CD14-positive monocyte (primary cell): ENCODE results near the gene DRAP1. TPM values are rescaled to one million over a fixed set of nuclear protein-coding genes. Genes with fewer than 3 reads are reported as not detected.

Experiments used
- DNase-seq, 3 donors: peaks; one replicate each; pipeline ENCODE4 v3.0.0-alpha.2; 2011 to 2022
- H2AFZ ChIP-seq: 2 replicates; pipeline ENCODE4 v1.6.0; 2012; ENCODE audit warnings: mild to moderate bottlenecking, low read depth, low read length, inconsistent platforms; ENCODE audit not compliant: insufficient read depth, poor library complexity, severe bottlenecking
- H3K27ac ChIP-seq, 2 donors: 1 replicate in 1 of 2; 2 replicates in 1 of 2; pipeline ENCODE4 v1.5.1; 2012 to 2013; ENCODE audit warnings: low read length in 2 of 2, control low read depth in 1 of 2, inconsistent platforms in 1 of 2, low read depth in 1 of 2, mild to moderate bottlenecking in 1 of 2
- H3K27me3 ChIP-seq, 2 donors: one replicate each; pipeline versions ENCODE4 v1.6.0 to v1.6.1; 2011 to 2013; ENCODE audit warnings: low read length in 2 of 2; ENCODE audit not compliant: control insufficient read depth in 2 of 2, insufficient read depth in 2 of 2
- H3K36me3 ChIP-seq, 2 donors: replicated peaks in 1 of 2; 1 replicate in 1 of 2; 2 replicates in 1 of 2; pipeline versions ENCODE4 v1.5.1 to v1.6.1; 2012 to 2013; ENCODE audit warnings: low read length in 2 of 2, control low read depth in 1 of 2, inconsistent platforms in 1 of 2, mild to moderate bottlenecking in 1 of 2; ENCODE audit not compliant: insufficient read depth in 2 of 2, control insufficient read depth in 1 of 2
- H3K4me1 ChIP-seq, 2 donors: 1 replicate in 1 of 2; 2 replicates in 1 of 2; pipeline versions ENCODE4 v1.5.1 to v1.6.1; 2012 to 2013; ENCODE audit warnings: low read length in 2 of 2, control low read depth in 1 of 2, inconsistent platforms in 1 of 2, mild to moderate bottlenecking in 1 of 2, moderate library complexity in 1 of 2; ENCODE audit not compliant: insufficient read depth in 2 of 2, control insufficient read depth in 1 of 2
- H3K4me2 ChIP-seq: replicated peaks from 2 replicates; pipeline ENCODE3; 2012; ENCODE audit warnings: low read length, moderate library complexity, mild to moderate bottlenecking; ENCODE audit not compliant: poor library complexity, severe bottlenecking; ENCODE audit errors: extremely low read depth
- H3K4me3 ChIP-seq, 3 experiments: fragments of 200-600 bp in 1 of 3; sonication (generic) in 1 of 3; replicated peaks in 1 of 3; 1 replicate in 2 of 3; 2 replicates in 1 of 3; pipeline ENCODE4 v1.5.1; 2011 to 2013; ENCODE audit warnings: low read length in 3 of 3, mild to moderate bottlenecking in 3 of 3, control low read depth in 2 of 3, low read depth in 2 of 3, inconsistent platforms in 1 of 3, moderate library complexity in 1 of 3
- H3K79me2 ChIP-seq: 2 replicates; pipeline ENCODE4 v1.6.0; 2012; ENCODE audit warnings: mild to moderate bottlenecking, control low read depth, inconsistent platforms, low read length, moderate library complexity; ENCODE audit not compliant: insufficient read depth
- H3K9ac ChIP-seq: 2 replicates; pipeline ENCODE4 v1.6.0; 2017; ENCODE audit warnings: low read length, mild to moderate bottlenecking; ENCODE audit not compliant: insufficient read depth, poor library complexity, severe bottlenecking
- H3K9me3 ChIP-seq, 2 donors: replicated peaks in 1 of 2; 1 replicate in 1 of 2; 2 replicates in 1 of 2; pipeline versions ENCODE4 v1.5.1 to v1.6.1; 2012 to 2013; ENCODE audit warnings: low read length in 2 of 2, control low read depth in 1 of 2; ENCODE audit not compliant: control insufficient read depth in 1 of 2, insufficient read depth in 1 of 2
- H4K20me1 ChIP-seq: 2 replicates; pipeline ENCODE4 v1.6.0; 2012; ENCODE audit warnings: mild to moderate bottlenecking, low read length, control low read depth, moderate library complexity; ENCODE audit not compliant: insufficient read depth
- H3K27ac Mint-ChIP-seq, 7 donors: one replicate each; pipeline ENCODE4 v1.8.0; 2020; ENCODE audit warnings: mild to moderate bottlenecking in 7 of 7, mixed read lengths in 7 of 7, moderate library complexity in 6 of 7, inconsistent platforms in 2 of 7
- H3K27me3 Mint-ChIP-seq, 3 donors: one replicate each; pipeline ENCODE4 v1.8.0; 2021 to 2022; ENCODE audit warnings: low read depth in 3 of 3, mild to moderate bottlenecking in 3 of 3, mixed read lengths in 3 of 3, moderate library complexity in 3 of 3, inconsistent platforms in 1 of 3
- H3K36me3 Mint-ChIP-seq, 2 donors: one replicate each; pipeline ENCODE4 v1.8.0; 2020; ENCODE audit warnings: mixed read lengths in 2 of 2, inconsistent platforms in 1 of 2, mild to moderate bottlenecking in 1 of 2
- H3K4me1 Mint-ChIP-seq: one replicate; pipeline ENCODE4 v1.8.0; 2020; ENCODE audit warnings: mild to moderate bottlenecking, mixed read lengths
- H3K4me3 Mint-ChIP-seq, 2 donors: one replicate each; pipeline ENCODE4 v1.8.0; 2020; ENCODE audit warnings: mild to moderate bottlenecking in 2 of 2, mixed read lengths in 2 of 2, moderate library complexity in 1 of 2
- H3K9me3 Mint-ChIP-seq, 7 donors: one replicate each; pipeline ENCODE4 v1.8.0; 2020 to 2022; ENCODE audit warnings: mixed read lengths in 7 of 7, mild to moderate bottlenecking in 6 of 7, moderate library complexity in 6 of 7, inconsistent platforms in 2 of 7
- CTCF ChIP-seq: fragments of 200-600 bp; IDR thresholded peaks from one replicate; pipeline ENCODE4 v1.8.0; 2022; ENCODE audit warnings: antibody characterized with exemption, mild to moderate bottlenecking
- WGBS: methylation state at CpG from one replicate; pipeline ENCODE4 v1.1.5; 2013; ENCODE audit warnings: missing lambda C conversion rate; ENCODE audit not compliant: insufficient coverage; 5-methylcytosine and 5-hydroxymethylcytosine counted together
- intact Hi-C, 2 donors: fragments of 100-400 bp; cut with micrococcal nuclease; formaldehyde crosslinking; loops; one replicate each; pipeline versions ENCODE4 v1.15.0 to v1.15.1; 2023
- polyA plus RNA-seq, 3 donors: library from polyadenylated mRNA; depleted of rRNA in 1 of 3; unstranded in 2 of 3; stranded (reverse) in 1 of 3; fragments of 300-500 nt in 2 of 3; fragments of >200 nt in 1 of 3; fragmentation: Illumina TruSeq in 2 of 3; gene quantifications; 1 replicate in 2 of 3; 2 replicates in 1 of 3; pipeline ENCODE4 v1.2.3, GENCODE V29; 2012 to 2021

DRAP1 gene
- polyA plus RNA-seq, 3 donors = 68.3 to 97.2 (median 72.1) TPM

GRCh38 chr11:65912845-65913244, 6.4 kb upstream of the DRAP1 start:
- Mint-ChIP-seq H3K27me3 (peaks cover 0 to 6% (median 4%) of the 10 kb centered on the region in 3 donors), H3K4me1 (peaks cover 44% of the 10 kb centered on the region), H3K4me3 (no peak overlapping the region), H3K36me3 (peaks cover 6 to 8% of the 10 kb centered on the region in 2 donors), H3K9me3 (no peaks in the 10 kb centered on the region), H3K27ac (peak overlapping the region in 1 of 7 donors; percentile 77)
- H3K27ac ChIP-seq = no peak overlapping the region
- peaks cover 44 to 48% of the 10 kb centered on the region in 2 donors for H3K4me1 ChIP-seq
- H3K4me2 ChIP-seq = no peak overlapping the region
- peak in 1 of 3 donors; percentile 76 for DNase-seq
- intact Hi-C loops = no loop called here
- H3K9ac ChIP-seq = no peak overlapping the region
- no peaks in the 10 kb centered on the region for H3K27me3 ChIP-seq
- H3K79me2 ChIP-seq = peaks cover 12% of the 10 kb centered on the region
- TF ChIP-seq CTCF = no peak
- no peak overlapping the region for H2AFZ ChIP-seq
- H4K20me1 ChIP-seq = peaks cover 10% of the 10 kb centered on the region
- no peaks in the 10 kb centered on the region for H3K36me3 ChIP-seq
- no peaks in the 10 kb centered on the region for H3K9me3 ChIP-seq
- no peak overlapping the region for H3K4me3 ChIP-seq
- WGBS = 88% methylated on average over 3 of the region's 4 CpGs

GRCh38 chr11:65915101-65915820, 4.0 kb upstream of the DRAP1 start:
- Mint-ChIP-seq H3K4me3 (peak overlapping the region; percentile 68 to 73), H3K9me3 (no peaks in the 10 kb centered on the region), H3K27ac (peak overlapping the region; percentile 25 to 88 (median 83)), H3K36me3 (peaks cover 6 to 8% of the 10 kb centered on the region in 2 donors), H3K4me1 (peaks cover 54% of the 10 kb centered on the region), H3K27me3 (peaks cover 0 to 2% (median under 1%) of the 10 kb centered on the region in 3 donors)
- TF ChIP-seq CTCF = no peak
- Histone ChIP-seq H3K27ac (peak overlapping the region; percentile 48 to 85), H3K79me2 (peaks cover 31% of the 10 kb centered on the region), H2AFZ (no peak overlapping the region), H3K36me3 (no peaks in the 10 kb centered on the region), H4K20me1 (peaks cover 10% of the 10 kb centered on the region), H3K9ac (peak overlapping the region; percentile 24), H3K9me3 (no peaks in the 10 kb centered on the region), H3K4me2 (peak overlapping the region; percentile 68), H3K4me1 (peaks cover 57 to 63% of the 10 kb centered on the region in 2 donors), H3K27me3 (no peaks in the 10 kb centered on the region), H3K4me3 (peak overlapping the region in 1 of 3 experiments; percentile 44)
- no peak for DNase-seq
- 34% methylated on average over 8 of the region's 10 CpGs for WGBS
- intact Hi-C loops = no loop called here
